Mammary epithelial cell (primary cell): ENCODE measurements around the gene TSFM.

Source experiments
- CTCF ChIP-seq, 2 donors: IDR thresholded peaks in 1 of 2; conservative IDR thresholded peaks in 1 of 2; 2 replicates each; pipeline ENCODE4 v1.5.1; 2011 to 2012; ENCODE audit warnings: inconsistent platforms in 2 of 2, low read length in 2 of 2, mild to moderate bottlenecking in 2 of 2, control low read depth in 1 of 2, low read depth in 1 of 2; ENCODE audit not compliant: insufficient read depth in 1 of 2; ENCODE audit errors: extremely low read depth in 1 of 2
- EZH2 ChIP-seq: IDR thresholded peaks from 2 replicates; pipeline ENCODE4 v1.6.1; 2012; ENCODE audit warnings: low read length, inconsistent platforms, borderline replicate concordance

GRCh38 chr12:57738661-57739237 is 43.8 kb upstream of the TSFM start, which contains the start of gene AGAP2:
- TF ChIP-seq CTCF (conservative IDR thresholded peaks at IDR 0.05 in 1 of 2, IDR thresholded peaks at IDR 0.05 in 1 of 2; ENCODE audit: extremely low read depth in 1 of 2, insufficient read depth in 1 of 2, low read depth in 1 of 2, low read length in 2 of 2) (no peak), EZH2 (no peak)
